ENCODE data around the gene FAM200B. TPM values are rescaled to one million over a fixed set of nuclear protein-coding genes. Genes with fewer than 3 reads are reported as not detected.

The FAM200B gene
- total RNA-seq, 1 experiment from 2014 or later, result 29.0 TPM

- intact Hi-C loops (cut with micrococcal nuclease; ENCODE audit: unreplicated experiment), result no loop called here
- no peaks in the 10 kb centered on the region for H3K27me3 ChIP-seq (replicated peaks; ENCODE audit: insufficient read depth, low read depth, low read length, poor library complexity)
- peaks cover 25% of the 10 kb centered on the region for H3K4me1 ChIP-seq (ENCODE audit: insufficient read depth, low read length, poor library complexity, severe bottlenecking)
- no peak overlapping the region for H3K27ac ChIP-seq (ENCODE audit: low read depth, low read length, poor library complexity, severe bottlenecking)
- ChIA-PET POLR2A (ENCODE audit: low non-redundant PET) (no interaction called here), CTCF (no interaction called here)
- no peak overlapping the region for H3K4me3 ChIP-seq (ENCODE audit: low read depth, low read length, poor library complexity, severe bottlenecking)
- no peaks in the 10 kb centered on the region for H3K36me3 ChIP-seq (ENCODE audit: insufficient read depth, low read length, poor library complexity, severe bottlenecking)
- no peak for TF ChIP-seq CTCF (conservative IDR thresholded peaks at IDR 0.05; ENCODE audit: low read depth, low read length)
- TF ChIP-seq EZH2 (IDR thresholded peaks at IDR 0.05; ENCODE audit: borderline replicate concordance, low read depth, low read length, poor library complexity, severe bottlenecking), result no peak
- no peaks in the 10 kb centered on the region for H3K9me3 ChIP-seq (ENCODE audit: low read depth, low read length, poor library complexity, severe bottlenecking)
- BruUV-seq (replicated peaks), result no TSS peak
- no peak for DNase-seq (ENCODE audit: low spot score)
These were observed 4.7 kb upstream of the FAM200B start for GRCh38 chr4:15676899-15677298.

- TF ChIP-seq EZH2 (IDR thresholded peaks at IDR 0.05; ENCODE audit: borderline replicate concordance, low read depth, low read length, poor library complexity, severe bottlenecking) (no peak), CTCF (conservative IDR thresholded peaks at IDR 0.05; ENCODE audit: low read depth, low read length) (no peak)
- POLR2A ChIA-PET (ENCODE audit: low non-redundant PET), result no interaction called here
- BruUV-seq (replicated peaks), result no TSS peak
- intact Hi-C loops (cut with micrococcal nuclease; ENCODE audit: unreplicated experiment), result no loop called here
- Histone ChIP-seq H3K4me3 (ENCODE audit: low read depth, low read length, poor library complexity, severe bottlenecking) (no peak overlapping the region), H3K9me3 (ENCODE audit: low read depth, low read length, poor library complexity, severe bottlenecking) (no peaks in the 10 kb centered on the region), H3K4me1 (ENCODE audit: insufficient read depth, low read length, poor library complexity, severe bottlenecking) (peaks cover 27% of the 10 kb centered on the region), H3K27me3 (replicated peaks; ENCODE audit: insufficient read depth, low read depth, low read length, poor library complexity) (no peaks in the 10 kb centered on the region), H3K27ac (ENCODE audit: low read depth, low read length, poor library complexity, severe bottlenecking) (peak overlapping the region; percentile 13), H3K36me3 (ENCODE audit: insufficient read depth, low read length, poor library complexity, severe bottlenecking) (no peaks in the 10 kb centered on the region)
- DNase-seq (ENCODE audit: low spot score), result peak; percentile 25
- CTCF ChIA-PET, result no interaction called here
These were observed 4.1 kb upstream of the FAM200B start for GRCh38 chr4:15677507-15677988.

- intact Hi-C loops (cut with micrococcal nuclease; ENCODE audit: unreplicated experiment), result no loop called here
- no peak for TF ChIP-seq EZH2 (IDR thresholded peaks at IDR 0.05; ENCODE audit: borderline replicate concordance, low read depth, low read length, poor library complexity, severe bottlenecking)
- no peak for TF ChIP-seq CTCF (conservative IDR thresholded peaks at IDR 0.05; ENCODE audit: low read depth, low read length)
- peaks cover 7% of the 10 kb centered on the region for H3K36me3 ChIP-seq (ENCODE audit: insufficient read depth, low read length, poor library complexity, severe bottlenecking)
- BruUV-seq (replicated peaks), result no TSS peak
- peak overlapping the region; percentile 67 for H3K4me3 ChIP-seq (ENCODE audit: low read depth, low read length, poor library complexity, severe bottlenecking)
- H3K27me3 ChIP-seq (replicated peaks; ENCODE audit: insufficient read depth, low read depth, low read length, poor library complexity), result no peaks in the 10 kb centered on the region
- ChIA-PET POLR2A (ENCODE audit: low non-redundant PET) (interaction anchor here (0.5 kb wide), 1 partner anchor 45 kb away, joined by 3 read pairs; no protein-coding TSS in a partner anchor), CTCF (no interaction called here)
- no peak for DNase-seq (ENCODE audit: low spot score)
- H3K9me3 ChIP-seq (ENCODE audit: low read depth, low read length, poor library complexity, severe bottlenecking), result no peaks in the 10 kb centered on the region
- peak overlapping the region; percentile 92 for H3K27ac ChIP-seq (ENCODE audit: low read depth, low read length, poor library complexity, severe bottlenecking)
- H3K4me1 ChIP-seq (ENCODE audit: insufficient read depth, low read length, poor library complexity, severe bottlenecking), result peaks cover 44% of the 10 kb centered on the region
These were observed 608 bp upstream of the FAM200B start for GRCh38 chr4:15681067-15681371.
